HepG2 (cell line): ENCODE data around the gene NRSN2. TPM values are rescaled to one million over a fixed set of nuclear protein-coding genes. Genes with fewer than 3 reads are reported as not detected.

Experiments used
- GABPB1 ChIP-seq: IDR thresholded peaks from 2 replicates; pipeline ENCODE4 v1.6.1; 2016; ENCODE audit warnings: mild to moderate bottlenecking, missing genetic modification reagents, moderate library complexity, missing compliant biosample characterization
- GZF1 ChIP-seq: sonication (generic); formaldehyde crosslinking; IDR thresholded peaks from 2 replicates; pipeline ENCODE4 v1.5.1; 2020; ENCODE audit warnings: mild to moderate bottlenecking, missing genetic modification reagents
- IKZF4 ChIP-seq: sonication (generic); formaldehyde crosslinking; IDR thresholded peaks from 2 replicates; pipeline ENCODE4 v1.5.1; 2020; ENCODE audit warnings: borderline replicate concordance, mild to moderate bottlenecking, low read depth, missing genetic modification reagents; ENCODE audit errors: not compliant biosample characterization
- MED8 ChIP-seq: sonication (generic); formaldehyde crosslinking; IDR thresholded peaks from 2 replicates; pipeline ENCODE4 v1.8.1; 2023; ENCODE audit warnings: mild to moderate bottlenecking, missing genetic modification reagents; ENCODE audit not compliant: insufficient replicate concordance
- MXD3 ChIP-seq: IDR thresholded peaks from 2 replicates; pipeline ENCODE4 v1.6.1; 2016; ENCODE audit warnings: mild to moderate bottlenecking, missing biosample characterization, missing genetic modification reagents
- NR1H2 ChIP-seq: sonication (generic); formaldehyde crosslinking; IDR thresholded peaks from 2 replicates; pipeline ENCODE4 v1.8.1; 2022; ENCODE audit warnings: low read depth, missing genetic modification reagents, borderline replicate concordance
- PCBP1 ChIP-seq: fragments of 200-400 bp; formaldehyde crosslinking; IDR thresholded peaks from 2 replicates; pipeline ENCODE4 v1.6.1; 2017; ENCODE audit warnings: mild to moderate bottlenecking, low read depth, low read length, borderline replicate concordance
- RFXANK ChIP-seq: IDR thresholded peaks from 2 replicates; pipeline ENCODE4 v1.6.1; 2016
- TCF12 ChIP-seq, 2 experiments: fragments of 450-650 bp in 1 of 2; sonication (generic) in 1 of 2; formaldehyde crosslinking in 1 of 2; IDR thresholded peaks; 2 replicates each; pipeline versions ENCODE4 v1.6.1 to v1.8.0; 2017 to 2022; ENCODE audit warnings: antibody characterized with exemption in 1 of 2, mild to moderate bottlenecking in 1 of 2, missing genetic modification reagents in 1 of 2, moderate library complexity in 1 of 2
- ZFP82 ChIP-seq: sonication (generic); formaldehyde crosslinking; IDR thresholded peaks from 2 replicates; pipeline ENCODE4 v1.5.1; 2020; ENCODE audit warnings: mild to moderate bottlenecking, missing genetic modification reagents, borderline replicate concordance
- ZKSCAN8 ChIP-seq: IDR thresholded peaks from 2 replicates; pipeline ENCODE4 v1.6.1; 2016; ENCODE audit warnings: borderline replicate concordance, missing genetic modification reagents, missing compliant biosample characterization
- ZNF205 ChIP-seq: IDR thresholded peaks from 2 replicates; pipeline ENCODE4 v1.6.1; 2018; ENCODE audit warnings: missing biosample characterization, missing genetic modification reagents
- ZNF260 ChIP-seq: sonication (generic); formaldehyde crosslinking; IDR thresholded peaks from 2 replicates; pipeline ENCODE4 v1.4.0; 2020; ENCODE audit warnings: missing genetic modification reagents, low read depth, mild to moderate bottlenecking, borderline replicate concordance
- ZNF263 ChIP-seq: sonication (generic); formaldehyde crosslinking; IDR thresholded peaks from 2 replicates; pipeline ENCODE4 v1.4.0; 2020; ENCODE audit warnings: missing genetic modification reagents
- ZNF264 ChIP-seq: sonication (generic); formaldehyde crosslinking; IDR thresholded peaks from 2 replicates; pipeline ENCODE4 v1.4.0; 2020; ENCODE audit warnings: missing genetic modification reagents
- ZNF329 ChIP-seq: sonication (generic); formaldehyde crosslinking; IDR thresholded peaks from 2 replicates; pipeline ENCODE4 v1.9.0; 2021; ENCODE audit warnings: low read depth, mild to moderate bottlenecking, missing genetic modification reagents
- ZNF367 ChIP-seq: sonication (generic); formaldehyde crosslinking; IDR thresholded peaks from 2 replicates; pipeline ENCODE4 v1.4.0; 2020; ENCODE audit warnings: missing genetic modification reagents, borderline replicate concordance
- ZNF512B ChIP-seq: sonication (generic); formaldehyde crosslinking; IDR thresholded peaks from 2 replicates; pipeline ENCODE4 v1.5.1; 2020; ENCODE audit warnings: missing genetic modification reagents, mild to moderate bottlenecking, borderline replicate concordance
- ZNF556 ChIP-seq: sonication (generic); formaldehyde crosslinking; IDR thresholded peaks from 2 replicates; pipeline ENCODE4 v1.4.0; 2020; ENCODE audit warnings: mild to moderate bottlenecking, missing genetic modification reagents, borderline replicate concordance
- ZNF670 ChIP-seq: sonication (generic); formaldehyde crosslinking; IDR thresholded peaks from 2 replicates; pipeline ENCODE4 v1.8.0; 2022; ENCODE audit warnings: mild to moderate bottlenecking, missing genetic modification reagents, borderline replicate concordance
- ZNF777 ChIP-seq: sonication (generic); formaldehyde crosslinking; IDR thresholded peaks from 2 replicates; pipeline ENCODE4 v1.4.0; 2020; ENCODE audit warnings: missing genetic modification reagents
- ZZZ3 ChIP-seq: sonication (generic); formaldehyde crosslinking; IDR thresholded peaks from 2 replicates; pipeline ENCODE4 v1.4.0; 2020; ENCODE audit warnings: missing genetic modification reagents, mild to moderate bottlenecking, borderline replicate concordance
- polyA plus RNA-seq, 8 experiments: library from polyadenylated mRNA; depleted of rRNA in 3 of 8; stranded (reverse) in 7 of 8; unstranded in 1 of 8; fragments of >200 nt; fragmentation: Illumina TruSeq in 4 of 8; extraction: Trizol in 4 of 8; gene quantifications; 2 replicates each; pipeline versions ENCODE4 v1.2.1 to v1.2.3, GENCODE V29; 2011 to 2016; ENCODE audit warnings: low read depth in 4 of 8, missing spikeins in 1 of 8, mixed read lengths in 1 of 8; ENCODE audit not compliant: insufficient read depth in 1 of 8
- total RNA-seq, 5 experiments: library from RNA; depleted of rRNA; stranded (reverse); fragments of >200 nt; fragmentation: Illumina TruSeq; extraction: Trizol; gene quantifications; 2 replicates each; pipeline ENCODE4 v1.2.3, GENCODE V29; 2016; ENCODE audit warnings: low read depth in 1 of 5
- TF ChIP-seq, protein P1 (sequence below): sonication (generic); formaldehyde crosslinking; IDR thresholded peaks from 2 replicates; pipeline ENCODE4 v1.8.1; 2022; ENCODE audit warnings: mild to moderate bottlenecking, missing genetic modification reagents

NRSN2 gene
- total and polyA plus RNA-seq, 2 of the 13 experiments (the other 11 are each of a cell fraction or from before 2014, with no cell fraction given) = 32.3 to 49.4 TPM

DNA sequence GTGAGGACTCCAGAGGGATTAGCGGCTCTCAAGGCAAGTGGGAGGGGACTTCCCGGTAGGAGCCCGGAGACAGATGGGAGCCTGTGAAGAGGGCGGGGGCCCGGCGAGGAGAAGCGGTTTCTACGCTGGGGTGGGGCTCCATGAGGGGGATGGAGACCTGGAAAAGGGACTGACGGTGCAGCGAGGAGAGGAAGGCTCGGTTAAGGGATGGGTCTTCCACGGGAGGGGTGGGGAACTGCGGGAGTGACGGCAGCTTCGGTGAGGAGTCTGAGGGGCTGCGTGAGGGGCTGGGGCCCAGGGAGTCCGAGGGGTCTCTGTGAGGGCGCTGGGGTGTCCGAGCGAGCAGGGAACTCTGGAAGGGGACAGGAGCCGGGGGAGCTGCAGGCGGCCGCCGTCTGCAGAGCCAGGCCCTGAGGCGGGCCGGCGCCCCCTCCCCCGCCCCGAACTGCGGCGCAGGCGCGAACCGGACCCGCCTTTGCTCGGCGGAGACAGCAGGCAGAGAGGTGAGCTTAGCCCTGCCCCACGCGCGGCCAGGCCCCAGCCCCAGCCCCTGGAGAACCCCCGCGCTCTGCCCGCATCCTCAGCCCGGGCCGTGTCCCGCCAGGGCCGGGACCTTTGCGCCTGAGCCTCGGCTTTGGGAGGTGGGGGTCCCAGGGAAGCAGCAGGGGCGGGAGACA lies at the start of gene NRSN2 (continued):
- TF ChIP-seq ZNF512B (CRISPR knock-in tag) (no peak), ZNF264 (CRISPR knock-in tag) (peak; percentile 100), GABPB1 (CRISPR knock-in tag) (peak; percentile 58), IKZF4 (CRISPR knock-in tag) (peak; percentile 27), ZZZ3 (CRISPR knock-in tag) (0 out of 2 replicates have a peak, but pooled peaks have one; percentile 80), NR1H2 (0 out of 2 replicates have a peak, but pooled peaks have one; percentile 46), ZNF367 (CRISPR knock-in tag) (0 out of 2 replicates have a peak, but pooled peaks have one; percentile 28), GZF1 (0 out of 2 replicates have a peak, but pooled peaks have one; percentile 8), ZNF263 (CRISPR knock-in tag) (peak; percentile 89), ZNF670 (CRISPR knock-in tag) (peak; percentile 68), ZFP82 (peak; percentile 49), ZNF329 (CRISPR knock-in tag) (no peak; the same call in 1 of the 2 replicates), MED8 (CRISPR knock-in tag) (peak; percentile 16), ZNF205 (CRISPR knock-in tag) (no peak; the same call in 1 of the 2 replicates), RFXANK (no peak), PCBP1 (0 out of 2 replicates have a peak, but pooled peaks have one; percentile 31), ZNF260 (CRISPR knock-in tag) (no peak), ZKSCAN8 (no peak), MXD3 (CRISPR knock-in tag) (peak; percentile 77), ZNF556 (no peak), ZNF777 (peak; percentile 61; the same call in 1 of the 2 replicates), TCF12 (IDR thresholded peaks at IDR 0.05) (no peak), TCF12 (CRISPR knock-in tag; IDR thresholded peaks at IDR 0.05) (peak; percentile 89)
- TF ChIP-seq, protein P1, sequence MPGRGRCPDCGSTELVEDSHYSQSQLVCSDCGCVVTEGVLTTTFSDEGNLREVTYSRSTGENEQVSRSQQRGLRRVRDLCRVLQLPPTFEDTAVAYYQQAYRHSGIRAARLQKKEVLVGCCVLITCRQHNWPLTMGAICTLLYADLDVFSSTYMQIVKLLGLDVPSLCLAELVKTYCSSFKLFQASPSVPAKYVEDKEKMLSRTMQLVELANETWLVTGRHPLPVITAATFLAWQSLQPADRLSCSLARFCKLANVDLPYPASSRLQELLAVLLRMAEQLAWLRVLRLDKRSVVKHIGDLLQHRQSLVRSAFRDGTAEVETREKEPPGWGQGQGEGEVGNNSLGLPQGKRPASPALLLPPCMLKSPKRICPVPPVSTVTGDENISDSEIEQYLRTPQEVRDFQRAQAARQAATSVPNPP (CRISPR knock-in tag) = peak; percentile 15; the same call in 1 of the 2 replicates
